ENCODE measurements around the gene RNF6. TPM values are rescaled to one million over a fixed set of nuclear protein-coding genes. Genes with fewer than 3 reads are reported as not detected.

RNF6 gene
- total RNA-seq, 2 donors from 2014 or later: 18.1 to 20.4 TPM

DNA sequence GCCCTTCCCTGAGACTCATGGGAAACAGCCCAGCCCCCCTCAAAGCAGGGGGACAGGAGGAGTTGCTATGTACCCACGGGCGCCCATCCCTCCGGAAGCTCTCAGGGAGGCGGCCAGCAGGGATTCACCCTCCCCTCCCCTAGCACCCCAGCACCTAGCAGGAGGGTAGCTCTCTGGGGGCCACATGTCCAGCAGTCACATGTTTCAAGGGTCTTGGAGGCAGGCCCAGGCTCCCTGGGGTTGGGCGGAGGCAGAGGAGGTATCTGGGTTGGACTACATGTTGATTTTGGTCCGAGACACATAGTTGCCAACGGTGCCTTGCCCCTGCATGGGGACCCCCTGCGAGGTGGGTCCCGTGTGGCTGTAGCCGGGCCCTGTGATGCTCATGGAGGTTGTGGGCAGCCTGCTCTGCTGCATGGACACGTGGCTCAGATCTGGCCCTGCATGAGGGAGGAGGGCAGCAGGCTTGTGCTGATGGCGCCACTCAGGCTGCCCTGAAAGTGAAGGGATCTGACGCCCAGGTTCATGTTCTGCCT is 7.0 kb upstream of the RNF6 start:
- no peaks in the 10 kb centered on the region for H3K9me3 Mint-ChIP-seq
- H3K4me1 ChIP-seq (ENCODE audit: control insufficient read depth, insufficient read depth, low read length): no peaks in the 10 kb centered on the region
- H3K9me3 ChIP-seq (ENCODE audit: control insufficient read depth, low read length): no peaks in the 10 kb centered on the region
- H3K27me3 ChIP-seq (ENCODE audit: control insufficient read depth, insufficient read depth, low read length, poor library complexity, severe bottlenecking): peaks cover 8% of the 10 kb centered on the region
- no peaks in the 10 kb centered on the region for H3K4me1 Mint-ChIP-seq
- H3K9ac ChIP-seq (ENCODE audit: extremely low read depth, low read length, poor library complexity, severe bottlenecking): no peak overlapping the region
- no peaks in the 10 kb centered on the region for H3K36me3 ChIP-seq (ENCODE audit: control insufficient read depth, insufficient read depth, low read length)
- H3K27ac ChIP-seq (ENCODE audit: low read depth, low read length): no peak overlapping the region
- H3K27ac Mint-ChIP-seq: no peak overlapping the region
- H3K36me3 Mint-ChIP-seq (ENCODE audit: low read depth): no peaks in the 10 kb centered on the region
- 88 to 100% methylated on average over 10 to 13 of the region's 13 CpGs for WGBS, 2 experiments (ENCODE audit: insufficient coverage in 1 of 2, insufficient read length in 1 of 2)
- no peak overlapping the region for H3K4me3 ChIP-seq (ENCODE audit: low read length)
- DNase-seq: no peak
- no peak overlapping the region for H3K4me3 Mint-ChIP-seq
- TF ChIP-seq, protein P1, sequence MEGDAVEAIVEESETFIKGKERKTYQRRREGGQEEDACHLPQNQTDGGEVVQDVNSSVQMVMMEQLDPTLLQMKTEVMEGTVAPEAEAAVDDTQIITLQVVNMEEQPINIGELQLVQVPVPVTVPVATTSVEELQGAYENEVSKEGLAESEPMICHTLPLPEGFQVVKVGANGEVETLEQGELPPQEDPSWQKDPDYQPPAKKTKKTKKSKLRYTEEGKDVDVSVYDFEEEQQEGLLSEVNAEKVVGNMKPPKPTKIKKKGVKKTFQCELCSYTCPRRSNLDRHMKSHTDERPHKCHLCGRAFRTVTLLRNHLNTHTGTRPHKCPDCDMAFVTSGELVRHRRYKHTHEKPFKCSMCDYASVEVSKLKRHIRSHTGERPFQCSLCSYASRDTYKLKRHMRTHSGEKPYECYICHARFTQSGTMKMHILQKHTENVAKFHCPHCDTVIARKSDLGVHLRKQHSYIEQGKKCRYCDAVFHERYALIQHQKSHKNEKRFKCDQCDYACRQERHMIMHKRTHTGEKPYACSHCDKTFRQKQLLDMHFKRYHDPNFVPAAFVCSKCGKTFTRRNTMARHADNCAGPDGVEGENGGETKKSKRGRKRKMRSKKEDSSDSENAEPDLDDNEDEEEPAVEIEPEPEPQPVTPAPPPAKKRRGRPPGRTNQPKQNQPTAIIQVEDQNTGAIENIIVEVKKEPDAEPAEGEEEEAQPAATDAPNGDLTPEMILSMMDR (conservative IDR thresholded peaks at IDR 0.05): no peak
- H3K27me3 Mint-ChIP-seq (ENCODE audit: insufficient read depth): peaks cover 26% of the 10 kb centered on the region

DNA sequence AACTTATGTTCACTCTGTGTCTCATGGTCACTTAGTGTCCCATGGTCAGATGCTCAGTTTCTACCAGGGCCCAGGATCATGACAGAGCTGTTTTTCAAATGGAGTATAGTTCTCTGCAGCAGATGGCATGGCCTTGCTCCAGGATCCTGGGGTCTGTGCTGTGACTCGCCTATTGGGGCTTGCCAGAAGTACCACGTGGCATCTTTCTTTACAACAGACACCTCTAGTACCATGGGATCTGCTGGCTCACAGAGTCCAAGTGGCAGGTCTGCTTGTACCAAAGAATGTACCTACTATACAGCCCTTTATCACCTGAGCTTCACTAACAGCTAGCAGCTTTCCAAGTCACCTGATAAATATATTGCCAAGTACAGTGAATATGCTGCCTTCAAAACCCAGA is 6.0 kb upstream of the RNF6 start:
- Mint-ChIP-seq H3K36me3 (ENCODE audit: low read depth) (no peaks in the 10 kb centered on the region), H3K9me3 (no peaks in the 10 kb centered on the region), H3K4me1 (no peaks in the 10 kb centered on the region), H3K27me3 (ENCODE audit: insufficient read depth) (peaks cover 29% of the 10 kb centered on the region), H3K4me3 (no peak overlapping the region), H3K27ac (no peak overlapping the region)
- H3K9ac ChIP-seq (ENCODE audit: extremely low read depth, low read length, poor library complexity, severe bottlenecking): no peak overlapping the region
- TF ChIP-seq, protein P1 (conservative IDR thresholded peaks at IDR 0.05): no peak
- H3K4me1 ChIP-seq (ENCODE audit: control insufficient read depth, insufficient read depth, low read length): no peaks in the 10 kb centered on the region
- peaks cover 13% of the 10 kb centered on the region for H3K27me3 ChIP-seq (ENCODE audit: control insufficient read depth, insufficient read depth, low read length, poor library complexity, severe bottlenecking)
- H3K36me3 ChIP-seq (ENCODE audit: control insufficient read depth, insufficient read depth, low read length): no peaks in the 10 kb centered on the region
- no peak for DNase-seq
- WGBS, 2 experiments (ENCODE audit: insufficient coverage in 1 of 2, insufficient read length in 1 of 2): 85 to 94% methylated on average over 2 of the region's 2 CpGs
- H3K27ac ChIP-seq (ENCODE audit: low read depth, low read length): no peak overlapping the region
- no peaks in the 10 kb centered on the region for H3K9me3 ChIP-seq (ENCODE audit: control insufficient read depth, low read length)
- no peak overlapping the region for H3K4me3 ChIP-seq (ENCODE audit: low read length)

DNA sequence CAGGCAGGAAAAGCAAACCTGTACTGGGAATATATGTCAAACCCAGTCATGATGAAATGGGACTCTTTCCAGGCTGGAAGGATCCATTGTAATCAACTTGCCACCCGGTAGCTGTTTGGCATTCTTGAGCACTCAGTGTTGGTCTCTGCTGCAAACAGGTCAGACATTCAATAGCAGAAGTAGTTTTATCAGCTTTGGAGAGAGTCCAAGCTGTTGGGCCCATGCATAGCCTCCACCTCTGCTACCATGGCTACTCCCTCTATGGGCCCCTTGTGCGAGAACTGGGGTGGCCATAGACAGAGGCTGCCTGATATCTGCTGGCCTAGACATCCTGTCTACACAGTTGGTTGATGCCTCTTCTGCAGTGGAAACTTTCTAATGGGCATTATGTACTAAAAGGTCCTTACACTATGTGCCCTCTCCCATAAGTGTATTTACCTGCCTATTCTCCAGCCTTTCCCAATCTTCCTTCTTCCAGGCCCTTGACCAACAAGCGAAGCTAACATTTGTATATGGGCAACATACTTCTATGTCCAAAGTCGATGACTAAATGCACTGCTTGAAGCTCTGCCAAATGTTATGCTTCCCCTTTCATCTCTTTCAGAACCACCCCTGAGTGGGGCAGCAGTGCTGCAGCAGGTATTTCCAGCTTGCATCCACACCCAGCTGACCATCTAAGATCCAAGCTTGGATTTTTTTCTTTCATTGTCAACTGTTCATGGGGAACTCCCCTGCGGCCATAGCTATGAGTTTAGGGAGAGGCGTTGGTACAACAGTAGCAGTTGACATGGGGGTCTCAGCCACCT is 5.3 kb upstream of the RNF6 start:
- H3K27ac ChIP-seq (ENCODE audit: low read depth, low read length): no peak overlapping the region
- H3K27me3 ChIP-seq (ENCODE audit: control insufficient read depth, insufficient read depth, low read length, poor library complexity, severe bottlenecking): peaks cover 13% of the 10 kb centered on the region
- no peaks in the 10 kb centered on the region for H3K4me1 ChIP-seq (ENCODE audit: control insufficient read depth, insufficient read depth, low read length)
- H3K9ac ChIP-seq (ENCODE audit: extremely low read depth, low read length, poor library complexity, severe bottlenecking): no peak overlapping the region
- no peak overlapping the region for H3K4me3 ChIP-seq (ENCODE audit: low read length)
- WGBS, 2 experiments (ENCODE audit: insufficient coverage in 1 of 2, insufficient read length in 1 of 2): 89 to 93% methylated on average over 6 of the region's 6 CpGs
- H3K27ac Mint-ChIP-seq: no peak overlapping the region
- DNase-seq: no peak
- peaks cover 29% of the 10 kb centered on the region for H3K27me3 Mint-ChIP-seq (ENCODE audit: insufficient read depth)
- H3K36me3 Mint-ChIP-seq (ENCODE audit: low read depth): no peaks in the 10 kb centered on the region
- H3K4me3 Mint-ChIP-seq: no peak overlapping the region
- no peaks in the 10 kb centered on the region for H3K9me3 Mint-ChIP-seq
- H3K36me3 ChIP-seq (ENCODE audit: control insufficient read depth, insufficient read depth, low read length): no peaks in the 10 kb centered on the region
- H3K4me1 Mint-ChIP-seq: peaks cover 2% of the 10 kb centered on the region
- TF ChIP-seq, protein P1 (conservative IDR thresholded peaks at IDR 0.05): no peak
- H3K9me3 ChIP-seq (ENCODE audit: control insufficient read depth, low read length): no peaks in the 10 kb centered on the region

All from endodermal cell (in vitro differentiated cells).